B cell (primary cell): Measurements from ENCODE around the gene RUFY1. TPM values are rescaled to one million over a fixed set of nuclear protein-coding genes. Genes with fewer than 3 reads are reported as not detected.

ENCODE experiments used
- ATAC-seq: fragments of 200-7000 bp; cut with Tn5 transposase; one replicate; pipeline ENCODE4 v1.10.0; 2021; ENCODE audit warnings: low read depth, mild to moderate bottlenecking, moderate number of reproducible peaks, moderate library complexity
- CTCF ChIA-PET: fragments of 350-600 bp; sonication (Branson Sonifier 250); formaldehyde crosslinking; loops from one replicate; lab custom pipeline; 2021; ENCODE audit warnings: antibody characterized with exemption, inconsistent platforms; lab: Charles Lee
- POLR2A ChIA-PET: fragments of 350-600 bp; sonication (Branson Sonifier 250); formaldehyde crosslinking; loops from one replicate; lab custom pipeline; 2021; ENCODE audit warnings: antibody characterized with exemption; lab: Charles Lee
- DNase-seq: peaks from one replicate; pipeline ENCODE4 v3.0.0; 2013
- H2AFZ ChIP-seq: 2 replicates; pipeline ENCODE4 v1.6.1; 2012; ENCODE audit warnings: mild to moderate bottlenecking, low read depth, low read length; ENCODE audit not compliant: insufficient read depth, poor library complexity, severe bottlenecking
- H3K27ac ChIP-seq, 2 donors: 1 replicate in 1 of 2; 2 replicates in 1 of 2; pipeline ENCODE4 v1.5.1; 2012 to 2013; ENCODE audit warnings: low read length in 2 of 2, mild to moderate bottlenecking in 2 of 2, moderate library complexity in 1 of 2
- H3K27me3 ChIP-seq, 4 experiments: fragments of 200-600 bp in 1 of 4; sonication (generic) in 1 of 4; replicated peaks in 1 of 4; 1 replicate in 2 of 4; 2 replicates in 2 of 4; pipeline versions ENCODE4 v1.6.1 to v1.7.0; 2013 to 2016; ENCODE audit warnings: low read length in 3 of 4, mild to moderate bottlenecking in 2 of 4, mixed read lengths in 1 of 4, moderate library complexity in 1 of 4; ENCODE audit not compliant: insufficient read depth in 4 of 4, control insufficient read depth in 3 of 4; ENCODE audit errors: control extremely low read depth in 1 of 4
- H3K36me3 ChIP-seq, 2 experiments: replicated peaks in 1 of 2; 1 replicate in 1 of 2; 2 replicates in 1 of 2; pipeline versions ENCODE4 v1.6.1 to v1.7.1; 2013; ENCODE audit warnings: low read length in 1 of 2; ENCODE audit not compliant: insufficient read depth in 2 of 2, control insufficient read depth in 1 of 2; ENCODE audit errors: control extremely low read depth in 1 of 2, extremely low read depth in 1 of 2
- H3K4me1 ChIP-seq, 2 donors: fragments of 200-600 bp in 1 of 2; sonication (generic) in 1 of 2; 1 replicate in 1 of 2; 2 replicates in 1 of 2; pipeline versions ENCODE4 v1.5.1 to v1.6.1; 2013 to 2017; ENCODE audit warnings: low read length in 2 of 2; ENCODE audit not compliant: control insufficient read depth in 2 of 2, insufficient read depth in 2 of 2
- H3K4me2 ChIP-seq: replicated peaks from 2 replicates; pipeline ENCODE3; 2012; ENCODE audit warnings: mild to moderate bottlenecking, low read depth, low read length; ENCODE audit not compliant: poor library complexity, severe bottlenecking
- H3K4me3 ChIP-seq, 5 experiments: fragments of 200-600 bp in 1 of 5; sonication (generic) in 1 of 5; 1 replicate in 3 of 5; 2 replicates in 2 of 5; pipeline versions ENCODE4 v1.5.1 to v1.7.0; 2011 to 2016; ENCODE audit warnings: low read length in 4 of 5, mild to moderate bottlenecking in 4 of 5, low read depth in 2 of 5, control low read depth in 1 of 5, moderate library complexity in 1 of 5; ENCODE audit not compliant: insufficient read depth in 1 of 5; ENCODE audit errors: control extremely low read depth in 1 of 5, extremely low read depth in 1 of 5
- H3K79me2 ChIP-seq: fragments of 200-600 bp; sonication (generic); one replicate; pipeline ENCODE4 v1.6.0; 2016; ENCODE audit warnings: low read length; ENCODE audit not compliant: control insufficient read depth, insufficient read depth
- H3K9ac ChIP-seq: fragments of 200-600 bp; sonication (generic); 2 replicates; pipeline ENCODE4 v1.6.1; 2017; ENCODE audit warnings: mild to moderate bottlenecking, low read length, moderate library complexity
- H3K9me3 ChIP-seq, 3 donors: one replicate each; pipeline versions ENCODE4 v1.6.1 to v1.7.1; 2013; ENCODE audit warnings: low read length in 2 of 3; ENCODE audit not compliant: control insufficient read depth in 2 of 3, insufficient read depth in 1 of 3; ENCODE audit errors: control extremely low read depth in 1 of 3
- H4K20me1 ChIP-seq: 2 replicates; pipeline ENCODE4 v1.6.0; 2012; ENCODE audit warnings: mild to moderate bottlenecking, low read length; ENCODE audit not compliant: insufficient read depth, control insufficient read depth, poor library complexity, severe bottlenecking
- H3K27ac Mint-ChIP-seq: one replicate; pipeline ENCODE4 v1.8.0; 2021; ENCODE audit warnings: mixed read lengths
- H3K27me3 Mint-ChIP-seq: one replicate; pipeline ENCODE4 v1.8.0; 2021; ENCODE audit warnings: mixed read lengths
- H3K4me1 Mint-ChIP-seq: one replicate; pipeline ENCODE4 v1.8.0; 2021; ENCODE audit warnings: mixed read lengths
- H3K4me3 Mint-ChIP-seq: one replicate; pipeline ENCODE4 v1.8.0; 2021; ENCODE audit warnings: mixed read lengths
- H3K9me3 Mint-ChIP-seq: one replicate; pipeline ENCODE4 v1.8.0; 2022; ENCODE audit warnings: mixed read lengths; ENCODE audit not compliant: insufficient read depth
- EZH2 ChIP-seq: IDR thresholded peaks from 2 replicates; pipeline ENCODE4 v1.6.1; 2012; ENCODE audit warnings: borderline replicate concordance, low read depth, mild to moderate bottlenecking, moderate library complexity, low read length; ENCODE audit not compliant: insufficient read depth, poor library complexity, severe bottlenecking
- WGBS: methylation state at CpG from one replicate; pipeline ENCODE4 v1.1.5; 2013; ENCODE audit warnings: missing lambda C conversion rate; ENCODE audit not compliant: insufficient coverage; 5-methylcytosine and 5-hydroxymethylcytosine counted together
- intact Hi-C: fragments of 100-400 bp; cut with micrococcal nuclease; formaldehyde crosslinking; loops from one replicate; pipeline ENCODE4 v1.10.0; 2022
- polyA plus RNA-seq: library from polyadenylated mRNA; depleted of rRNA; stranded (reverse); fragments of >200 nt; gene quantifications from 2 replicates; pipeline ENCODE4 v1.2.3, GENCODE V29; 2012
- total RNA-seq, 2 donors: library from RNA; stranded (reverse); fragments of 120-200 nt in 1 of 2; gene quantifications; 1 replicate in 1 of 2; 2 replicates in 1 of 2; pipeline versions ENCODE4 v1.2.3 to v1.2.4, GENCODE V29; 2013 to 2022
- TF ChIP-seq, protein P1 (sequence below): fragments of 200-600 bp; IDR thresholded peaks from one replicate; pipeline ENCODE4 v1.8.0; 2022; ENCODE audit warnings: antibody characterized with exemption, mild to moderate bottlenecking

Gene RUFY1
- total and polyA plus RNA-seq, 2 donors (not counting 1 experiment from before 2014, with no cell fraction given), result 38.5 to 99.8 TPM

GRCh38 chr5:179599100-179599499 is 48.7 kb downstream of the RUFY1 start:
- Histone ChIP-seq H3K27ac (no peak overlapping the region), H3K9ac (no peak overlapping the region), H3K4me2 (no peak overlapping the region), H3K79me2 (peaks cover 5% of the 10 kb centered on the region), H3K4me1 (no peaks in the 10 kb centered on the region), H3K9me3 (no peaks in the 10 kb centered on the region), H3K36me3 (peaks cover 6 to 68% of the 10 kb centered on the region in 2 experiments), H3K27me3 (no peaks in the 10 kb centered on the region), H2AFZ (no peak overlapping the region), H3K4me3 (no peak overlapping the region), H4K20me1 (no peaks in the 10 kb centered on the region)
- ATAC-seq, result no peak
- POLR2A ChIA-PET, result no interaction called here
- intact Hi-C loops, result no loop called here
- WGBS, result 98% methylated on average over 5 of the region's 9 CpGs
- H3K27me3 Mint-ChIP-seq, result no peaks in the 10 kb centered on the region
- CTCF ChIA-PET, result no interaction called here
- TF ChIP-seq, protein P1, sequence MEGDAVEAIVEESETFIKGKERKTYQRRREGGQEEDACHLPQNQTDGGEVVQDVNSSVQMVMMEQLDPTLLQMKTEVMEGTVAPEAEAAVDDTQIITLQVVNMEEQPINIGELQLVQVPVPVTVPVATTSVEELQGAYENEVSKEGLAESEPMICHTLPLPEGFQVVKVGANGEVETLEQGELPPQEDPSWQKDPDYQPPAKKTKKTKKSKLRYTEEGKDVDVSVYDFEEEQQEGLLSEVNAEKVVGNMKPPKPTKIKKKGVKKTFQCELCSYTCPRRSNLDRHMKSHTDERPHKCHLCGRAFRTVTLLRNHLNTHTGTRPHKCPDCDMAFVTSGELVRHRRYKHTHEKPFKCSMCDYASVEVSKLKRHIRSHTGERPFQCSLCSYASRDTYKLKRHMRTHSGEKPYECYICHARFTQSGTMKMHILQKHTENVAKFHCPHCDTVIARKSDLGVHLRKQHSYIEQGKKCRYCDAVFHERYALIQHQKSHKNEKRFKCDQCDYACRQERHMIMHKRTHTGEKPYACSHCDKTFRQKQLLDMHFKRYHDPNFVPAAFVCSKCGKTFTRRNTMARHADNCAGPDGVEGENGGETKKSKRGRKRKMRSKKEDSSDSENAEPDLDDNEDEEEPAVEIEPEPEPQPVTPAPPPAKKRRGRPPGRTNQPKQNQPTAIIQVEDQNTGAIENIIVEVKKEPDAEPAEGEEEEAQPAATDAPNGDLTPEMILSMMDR, result no peak
- TF ChIP-seq EZH2, result no peak
- no peak overlapping the region for H3K4me3 Mint-ChIP-seq
- no peak overlapping the region for H3K27ac Mint-ChIP-seq
- DNase-seq, result no peak
- no peaks in the 10 kb centered on the region for H3K4me1 Mint-ChIP-seq
- H3K9me3 Mint-ChIP-seq, result no peaks in the 10 kb centered on the region

GRCh38 chr5:179599566-179599965 is 49.2 kb downstream of the RUFY1 start:
- no peak overlapping the region for H2AFZ ChIP-seq
- no peaks in the 10 kb centered on the region for H3K27me3 Mint-ChIP-seq
- ChIA-PET CTCF (no interaction called here), POLR2A (no interaction called here)
- no peak overlapping the region for H3K4me2 ChIP-seq
- peaks cover 6 to 70% of the 10 kb centered on the region in 2 experiments for H3K36me3 ChIP-seq
- no peaks in the 10 kb centered on the region for H3K9me3 ChIP-seq
- DNase-seq (no peak), ATAC-seq (no peak)
- no peaks in the 10 kb centered on the region for H4K20me1 ChIP-seq
- H3K4me3 Mint-ChIP-seq, result no peak overlapping the region
- H3K9ac ChIP-seq, result no peak overlapping the region
- no peaks in the 10 kb centered on the region for H3K9me3 Mint-ChIP-seq
- H3K27ac ChIP-seq, result no peak overlapping the region
- no peak overlapping the region for H3K27ac Mint-ChIP-seq
- H3K79me2 ChIP-seq, result peaks cover 5% of the 10 kb centered on the region
- TF ChIP-seq, protein P1, result no peak
- no peak for TF ChIP-seq EZH2
- no peaks in the 10 kb centered on the region for H3K27me3 ChIP-seq
- no peak overlapping the region for H3K4me3 ChIP-seq
- whole genome bisulfite sequencing, result 97% methylated on average over 16 of the region's 16 CpGs
- no peaks in the 10 kb centered on the region for H3K4me1 ChIP-seq
- H3K4me1 Mint-ChIP-seq, result no peaks in the 10 kb centered on the region
- intact Hi-C loops, result no loop called here
